ENCODE measurements around the gene IBTK. TPM values are rescaled to one million over a fixed set of nuclear protein-coding genes. Genes with fewer than 3 reads are reported as not detected.
"Not testable (repeated sequence)": the region's sequence is repeated elsewhere in the genome, so short reads cannot be mapped to it uniquely, and the experiment has no call there.

IBTK gene, protein sequence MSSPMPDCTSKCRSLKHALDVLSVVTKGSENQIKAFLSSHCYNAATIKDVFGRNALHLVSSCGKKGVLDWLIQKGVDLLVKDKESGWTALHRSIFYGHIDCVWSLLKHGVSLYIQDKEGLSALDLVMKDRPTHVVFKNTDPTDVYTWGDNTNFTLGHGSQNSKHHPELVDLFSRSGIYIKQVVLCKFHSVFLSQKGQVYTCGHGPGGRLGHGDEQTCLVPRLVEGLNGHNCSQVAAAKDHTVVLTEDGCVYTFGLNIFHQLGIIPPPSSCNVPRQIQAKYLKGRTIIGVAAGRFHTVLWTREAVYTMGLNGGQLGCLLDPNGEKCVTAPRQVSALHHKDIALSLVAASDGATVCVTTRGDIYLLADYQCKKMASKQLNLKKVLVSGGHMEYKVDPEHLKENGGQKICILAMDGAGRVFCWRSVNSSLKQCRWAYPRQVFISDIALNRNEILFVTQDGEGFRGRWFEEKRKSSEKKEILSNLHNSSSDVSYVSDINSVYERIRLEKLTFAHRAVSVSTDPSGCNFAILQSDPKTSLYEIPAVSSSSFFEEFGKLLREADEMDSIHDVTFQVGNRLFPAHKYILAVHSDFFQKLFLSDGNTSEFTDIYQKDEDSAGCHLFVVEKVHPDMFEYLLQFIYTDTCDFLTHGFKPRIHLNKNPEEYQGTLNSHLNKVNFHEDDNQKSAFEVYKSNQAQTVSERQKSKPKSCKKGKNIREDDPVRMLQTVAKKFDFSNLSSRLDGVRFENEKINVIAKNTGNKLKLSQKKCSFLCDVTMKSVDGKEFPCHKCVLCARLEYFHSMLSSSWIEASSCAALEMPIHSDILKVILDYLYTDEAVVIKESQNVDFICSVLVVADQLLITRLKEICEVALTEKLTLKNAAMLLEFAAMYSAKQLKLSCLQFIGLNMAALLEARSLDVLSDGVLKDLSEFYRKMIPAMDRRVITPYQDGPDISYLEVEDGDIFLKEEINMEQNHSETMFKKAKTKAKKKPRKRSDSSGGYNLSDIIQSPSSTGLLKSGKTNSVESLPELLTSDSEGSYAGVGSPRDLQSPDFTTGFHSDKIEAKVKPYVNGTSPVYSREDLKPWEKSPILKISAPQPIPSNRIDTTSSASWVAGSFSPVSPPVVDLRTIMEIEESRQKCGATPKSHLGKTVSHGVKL (N-terminal part only)
- 10 to 100 TPM; 24.1 to 33.5 (median 27.9) TPM for total RNA-seq

DNA sequence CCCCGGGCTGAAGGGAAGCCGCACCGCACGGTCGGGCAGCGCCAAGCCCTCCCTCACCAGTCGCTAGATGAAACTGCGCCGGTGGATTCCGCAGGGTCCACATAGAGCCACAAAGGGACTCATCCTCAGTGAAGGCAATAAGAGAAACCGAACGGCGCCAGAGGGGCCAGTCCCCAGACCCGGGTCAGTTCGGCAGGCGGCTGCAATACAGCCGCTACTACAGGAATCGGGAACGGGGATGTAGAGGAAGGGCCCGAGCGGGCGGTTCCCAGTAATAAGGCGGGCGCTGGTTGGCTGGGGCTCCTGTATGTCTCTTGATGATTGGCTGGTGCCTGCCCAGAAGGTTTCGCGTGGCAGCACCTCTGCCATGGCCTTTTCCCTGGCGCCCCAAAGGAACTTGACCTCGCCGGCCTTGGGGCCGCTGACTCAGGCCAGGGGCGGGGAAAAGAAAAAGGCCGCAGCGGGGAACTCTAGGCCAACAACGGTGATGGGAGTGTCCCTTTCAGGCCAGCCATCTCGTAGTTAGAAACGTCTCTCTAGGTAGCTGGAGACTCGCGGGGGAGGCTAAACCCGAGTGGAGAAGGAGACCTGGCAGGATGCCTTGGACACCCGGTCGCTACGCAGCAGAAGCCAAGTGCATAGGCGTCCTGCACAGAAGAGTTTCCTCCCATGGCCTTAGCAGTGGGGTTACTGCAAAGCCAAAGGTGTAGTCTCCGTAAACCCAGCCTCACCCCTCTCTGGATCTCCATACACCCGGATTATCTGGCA, at the start of gene IBTK:
Gene IBTK (minus strand): TSS at position 240 of the 768 bp plus-strand sequence. CDS start 7,258 bp downstream, outside the sequence.
- ATAC-seq (ENCODE audit: low FRiP score) = peak; percentile 100

DNA sequence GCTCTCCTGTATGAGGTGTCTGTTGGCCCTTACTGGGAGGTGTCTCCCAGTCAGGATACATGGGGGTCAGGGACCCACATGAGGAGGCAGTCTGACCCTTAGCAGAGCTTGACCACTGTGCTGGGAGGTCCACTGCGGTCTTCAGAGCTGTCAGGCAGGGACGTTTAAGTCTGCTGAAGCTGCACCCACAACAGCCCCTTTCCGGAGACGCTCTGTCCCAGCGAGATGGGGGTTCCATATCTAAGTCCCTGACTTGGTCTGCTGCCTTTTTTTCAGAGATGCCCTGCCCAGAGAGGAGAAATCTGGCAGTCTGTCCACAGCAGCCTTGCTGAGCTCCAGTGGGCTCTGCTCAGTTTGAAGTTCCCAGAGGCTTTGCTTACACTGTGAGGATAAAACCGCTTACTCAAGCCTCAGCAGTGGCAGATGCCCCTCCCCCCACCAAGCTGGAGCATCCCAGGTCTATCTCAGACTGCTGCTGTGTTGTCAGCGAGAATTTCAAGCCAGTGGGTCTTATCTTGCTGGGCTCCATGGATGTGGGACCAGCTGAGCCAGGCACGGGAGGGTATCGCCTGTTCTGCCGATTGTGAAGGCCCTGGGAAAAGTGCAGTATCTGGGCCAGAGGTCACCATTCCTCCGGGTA, 36.3 kb upstream of the IBTK start:
- TF ChIP-seq, protein P1, sequence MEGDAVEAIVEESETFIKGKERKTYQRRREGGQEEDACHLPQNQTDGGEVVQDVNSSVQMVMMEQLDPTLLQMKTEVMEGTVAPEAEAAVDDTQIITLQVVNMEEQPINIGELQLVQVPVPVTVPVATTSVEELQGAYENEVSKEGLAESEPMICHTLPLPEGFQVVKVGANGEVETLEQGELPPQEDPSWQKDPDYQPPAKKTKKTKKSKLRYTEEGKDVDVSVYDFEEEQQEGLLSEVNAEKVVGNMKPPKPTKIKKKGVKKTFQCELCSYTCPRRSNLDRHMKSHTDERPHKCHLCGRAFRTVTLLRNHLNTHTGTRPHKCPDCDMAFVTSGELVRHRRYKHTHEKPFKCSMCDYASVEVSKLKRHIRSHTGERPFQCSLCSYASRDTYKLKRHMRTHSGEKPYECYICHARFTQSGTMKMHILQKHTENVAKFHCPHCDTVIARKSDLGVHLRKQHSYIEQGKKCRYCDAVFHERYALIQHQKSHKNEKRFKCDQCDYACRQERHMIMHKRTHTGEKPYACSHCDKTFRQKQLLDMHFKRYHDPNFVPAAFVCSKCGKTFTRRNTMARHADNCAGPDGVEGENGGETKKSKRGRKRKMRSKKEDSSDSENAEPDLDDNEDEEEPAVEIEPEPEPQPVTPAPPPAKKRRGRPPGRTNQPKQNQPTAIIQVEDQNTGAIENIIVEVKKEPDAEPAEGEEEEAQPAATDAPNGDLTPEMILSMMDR (IDR thresholded peaks at IDR 0.05) = no peak
- ATAC-seq (ENCODE audit: low FRiP score) = no peak

More for the DNA sequence above, at the start of gene IBTK:
- DNase-seq (ENCODE audit: low spot score) = peak; percentile 81
- TF ChIP-seq, protein P1 (IDR thresholded peaks at IDR 0.05) = no peak

DNA sequence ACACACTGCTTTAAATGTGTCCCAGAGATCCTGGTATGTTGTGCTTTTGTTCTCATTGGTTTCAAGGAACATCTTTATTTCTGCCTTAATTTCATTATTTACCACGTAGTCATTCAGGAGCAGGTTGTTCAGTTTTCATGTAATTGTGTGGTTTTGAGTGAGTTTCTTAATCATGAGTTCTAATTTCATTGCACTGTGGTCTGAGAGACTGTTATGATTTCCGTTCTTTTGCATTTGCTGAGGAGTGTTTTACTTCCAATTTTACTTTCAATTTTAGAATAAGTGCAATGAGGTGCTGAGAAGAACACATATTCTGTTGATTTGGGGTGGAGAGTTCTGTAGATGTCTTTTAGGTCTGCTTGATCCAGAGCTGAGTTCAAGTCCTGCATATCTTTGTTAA, 34.0 kb upstream of the IBTK start:
- not testable (repeated sequence) for ATAC-seq (ENCODE audit: low FRiP score)

More for the DNA sequence above, 36.3 kb upstream of the IBTK start:
- no peak for DNase-seq (ENCODE audit: low spot score)

DNA sequence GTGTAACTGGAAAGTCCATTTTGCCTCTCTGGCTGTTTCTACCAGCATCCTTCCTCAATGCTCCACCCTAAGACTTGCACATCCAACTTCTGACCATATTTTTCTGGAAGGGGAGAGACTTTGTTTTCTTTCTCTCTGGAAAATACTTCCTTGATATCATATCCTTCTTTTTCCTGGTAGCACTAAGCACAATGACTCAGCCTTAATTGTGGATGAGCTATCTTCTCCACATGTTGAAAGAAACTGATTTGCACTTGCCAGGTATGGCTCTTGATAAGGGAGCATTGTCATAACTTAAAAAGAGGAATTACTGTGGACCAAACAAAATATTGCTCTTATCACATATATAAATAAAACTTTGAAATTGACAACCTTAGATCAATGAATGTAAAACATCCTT, 30.1 kb upstream of the IBTK start:
- ATAC-seq (ENCODE audit: low FRiP score) (no peak), DNase-seq (ENCODE audit: low spot score) (no peak)
- TF ChIP-seq, protein P1 (IDR thresholded peaks at IDR 0.05) = no peak

More for the DNA sequence above, 34.0 kb upstream of the IBTK start:
- not testable (repeated sequence) for DNase-seq (ENCODE audit: low spot score)

DNA sequence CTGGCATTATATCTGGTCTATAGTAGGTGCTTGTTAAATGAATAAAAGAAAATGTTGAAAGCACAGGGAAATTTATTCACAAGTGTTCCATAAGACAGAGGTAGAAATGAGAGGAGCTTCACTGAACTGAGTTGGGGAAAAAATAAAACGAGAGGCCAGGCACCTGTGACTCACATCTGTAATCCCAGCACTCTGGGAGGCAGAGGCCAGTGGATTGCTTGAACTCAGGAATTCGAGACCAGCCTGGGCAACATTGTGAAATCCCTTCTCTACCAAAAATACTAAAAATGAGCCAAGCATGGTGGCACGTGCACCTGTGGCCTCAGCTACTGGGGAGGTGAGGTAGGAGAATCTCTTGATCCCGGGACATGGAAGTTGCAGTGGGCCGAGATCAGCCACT, 28.1 kb upstream of the IBTK start:
- DNase-seq (ENCODE audit: low spot score) = no peak
- TF ChIP-seq, protein P1 (IDR thresholded peaks at IDR 0.05) = no peak
- no peak for ATAC-seq (ENCODE audit: low FRiP score)

DNA sequence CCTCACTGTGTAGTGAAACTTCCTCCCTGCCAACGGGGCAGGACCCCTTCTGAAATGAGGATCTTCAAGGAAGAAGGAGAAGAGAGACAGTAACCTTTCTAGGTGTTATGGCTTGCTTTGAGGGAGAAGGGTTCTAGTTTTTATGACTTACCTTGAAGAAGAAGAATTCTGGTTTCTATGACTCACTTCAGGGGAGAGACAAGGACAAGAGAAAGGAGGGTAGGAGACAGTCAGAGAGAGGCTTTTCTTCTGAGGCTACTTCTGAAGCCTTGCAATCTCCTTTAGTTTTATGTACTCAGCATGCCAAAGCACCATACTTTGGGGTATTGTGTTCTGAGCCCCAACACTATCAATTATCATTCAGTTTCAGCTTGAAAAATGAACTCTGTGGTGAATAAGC, 25.8 kb upstream of the IBTK start:
- DNase-seq (ENCODE audit: low spot score) (no peak), ATAC-seq (ENCODE audit: low FRiP score) (no peak)
- TF ChIP-seq, protein P1 (IDR thresholded peaks at IDR 0.05) = no peak

Measured in omental fat pad (tissue), 4 donors.